HCT116 (cell line): ENCODE results near the gene TFCP2. TPM values are rescaled to one million over a fixed set of nuclear protein-coding genes. Genes with fewer than 3 reads are reported as not detected.

Experiments
- ATAC-seq: fragments of 200-7000 bp; cut with Tn5 transposase; 2 replicates; pipeline ENCODE4 v1.9.1; 2020; ENCODE audit warnings: mild to moderate bottlenecking, moderate library complexity
- BruUV-seq: library from RNA; stranded (reverse); fragments of 400-500 nt; replicated peaks from 2 replicates; lab custom pipeline; 2021; lab: Mats Ljungman, UMichigan
- CTCF ChIA-PET: fragments of 300-600 bp; sonication (Branson Sonifier 250); formaldehyde crosslinking; loops from one replicate; lab custom pipeline; 2021; ENCODE audit warnings: antibody characterized with exemption; lab: Charles Lee
- POLR2A ChIA-PET: fragments of 300-600, 350-600 bp; sonication (Branson Sonifier 250); formaldehyde crosslinking; loops from one replicate; lab custom pipeline; 2021; ENCODE audit warnings: antibody characterized with exemption; lab: Charles Lee
- RAD21 ChIA-PET, 2 experiments: fragments of 300-600 bp; sonication (Branson Sonifier 250); formaldehyde crosslinking; loops; one replicate each; lab custom pipeline; 2023; ENCODE audit warnings: low total read pairs in 2 of 2; ENCODE audit not compliant: uncharacterized antibody in 2 of 2, unreplicated experiment in 2 of 2, low non-redundant PET in 1 of 2; lab: Charles Lee
- DNase-seq: peaks from one replicate; pipeline ENCODE4 v3.0.0-alpha.2; 2010; ENCODE audit warnings: low read depth, low spot score
- H2AFZ ChIP-seq: fragments of 200-600 bp; shearing (Covaris generic), sonication (generic); 2 replicates; pipeline ENCODE4 v1.6.1; 2017; ENCODE audit warnings: low read depth, mixed run types, mixed read lengths, antibody characterized with exemption, low read length; ENCODE audit not compliant: poor library complexity, severe bottlenecking
- H3K27ac ChIP-seq: 2 replicates; pipeline ENCODE4 v1.5.1; 2012; ENCODE audit warnings: low read depth, low read length
- H3K27me3 ChIP-seq: fragments of 200-600 bp; sonication (generic); 2 replicates; pipeline ENCODE4 v1.6.1; 2016; ENCODE audit warnings: mixed run types, low read length, mixed read lengths; ENCODE audit not compliant: insufficient read depth
- H3K36me3 ChIP-seq, 2 experiments: fragments of 200-500 bp in 1 of 2; fragments of 200-600 bp in 1 of 2; sonication (Bioruptor generic) in 1 of 2; sonication (generic) in 1 of 2; 2 replicates each; pipeline versions ENCODE4 v1.5.1 to v1.6.1; 2014 to 2016; ENCODE audit warnings: low read length in 2 of 2, inconsistent platforms in 1 of 2, mixed read lengths in 1 of 2, mixed run types in 1 of 2; ENCODE audit not compliant: insufficient read depth in 2 of 2, control insufficient read depth in 1 of 2
- H3K4me1 ChIP-seq, 2 experiments: fragments of 200-600 bp in 1 of 2; sonication (generic) in 1 of 2; 2 replicates each; pipeline versions ENCODE4 v1.5.1 to v1.6.1; 2012 to 2017; ENCODE audit warnings: low read length in 2 of 2, inconsistent platforms in 1 of 2, mild to moderate bottlenecking in 1 of 2, mixed read lengths in 1 of 2, mixed run types in 1 of 2, moderate library complexity in 1 of 2; ENCODE audit not compliant: insufficient read depth in 2 of 2, control insufficient read depth in 1 of 2
- H3K4me2 ChIP-seq: fragments of 200-600 bp; sonication (generic); 2 replicates; pipeline ENCODE4 v1.6.1; 2017; ENCODE audit warnings: mixed run types, low read length, mixed read lengths
- H3K4me3 ChIP-seq, 2 experiments: fragments of 200-600 bp in 1 of 2; sonication (generic) in 1 of 2; replicated peaks in 1 of 2; 2 replicates each; pipeline ENCODE4 v1.5.1; 2011 to 2016; ENCODE audit warnings: low read length in 2 of 2, control low read depth in 1 of 2, low read depth in 1 of 2, mild to moderate bottlenecking in 1 of 2, mixed read lengths in 1 of 2, mixed run types in 1 of 2
- H3K79me2 ChIP-seq: fragments of 200-600 bp; sonication (generic); 2 replicates; pipeline ENCODE4 v1.6.1; 2017; ENCODE audit warnings: mild to moderate bottlenecking, mixed run types, low read length, moderate library complexity, mixed read lengths; ENCODE audit not compliant: insufficient read depth
- H3K9ac ChIP-seq: fragments of 200-600 bp; sonication (generic); 2 replicates; pipeline ENCODE4 v1.6.1; 2016; ENCODE audit warnings: low read length, mixed read lengths
- H3K9me2 ChIP-seq: fragments of 200-600 bp; sonication (generic), shearing (Covaris generic); 2 replicates; pipeline ENCODE4 v1.6.1; 2017; ENCODE audit warnings: mixed run types, mild to moderate bottlenecking, moderate library complexity; ENCODE audit not compliant: insufficient read depth
- H3K9me3 ChIP-seq, 2 experiments: fragments of 200-500 bp in 1 of 2; fragments of 200-600 bp in 1 of 2; sonication (Bioruptor generic) in 1 of 2; sonication (generic) in 1 of 2; 2 replicates each; pipeline ENCODE4 v1.6.1; 2014 to 2017; ENCODE audit warnings: low read length in 2 of 2, mixed read lengths in 2 of 2, inconsistent platforms in 1 of 2, low read depth in 1 of 2, mild to moderate bottlenecking in 1 of 2, mixed run types in 1 of 2, moderate library complexity in 1 of 2; ENCODE audit not compliant: control insufficient read depth in 1 of 2, insufficient read depth in 1 of 2
- H4K20me1 ChIP-seq: fragments of 200-600 bp; sonication (generic), shearing (Covaris generic); 2 replicates; pipeline ENCODE4 v1.6.1; 2017; ENCODE audit warnings: mixed run types, mild to moderate bottlenecking, moderate library complexity; ENCODE audit not compliant: insufficient read depth
- CEBPB ChIP-seq: IDR thresholded peaks from 2 replicates; pipeline ENCODE4 v1.6.1; 2012; ENCODE audit warnings: low read depth
- ELF1 ChIP-seq: IDR thresholded peaks from 2 replicates; pipeline ENCODE4 v1.6.1; 2012; ENCODE audit warnings: low read depth, borderline replicate concordance
- EZH2 ChIP-seq: fragments of 200-600 bp; sonication (generic); IDR thresholded peaks from 2 replicates; pipeline ENCODE4 v1.6.1; 2017; ENCODE audit warnings: antibody characterized with exemption, mixed run types
- EZH2phosphoT487 ChIP-seq: fragments of 200-600 bp; IDR thresholded peaks from 2 replicates; pipeline ENCODE4 v1.6.1; 2018; ENCODE audit warnings: antibody characterized with exemption, borderline replicate concordance
- POLR2A ChIP-seq: IDR thresholded peaks from 2 replicates; pipeline ENCODE4 v1.7.0; 2011; ENCODE audit warnings: borderline replicate concordance; ENCODE audit not compliant: insufficient read depth, insufficient read length; ENCODE audit errors: extremely low read depth
- POLR2AphosphoS5 ChIP-seq: IDR thresholded peaks from 2 replicates; pipeline ENCODE4 v1.6.1; 2011; ENCODE audit warnings: mild to moderate bottlenecking, low read depth, low read length, moderate library complexity
- SIN3A ChIP-seq: IDR thresholded peaks from 2 replicates; pipeline ENCODE4 v1.6.1; 2012; ENCODE audit warnings: low read depth
- SRF ChIP-seq: IDR thresholded peaks from 2 replicates; pipeline ENCODE4 v1.6.1; 2012; ENCODE audit warnings: low read depth
- YY1 ChIP-seq: IDR thresholded peaks from 2 replicates; pipeline ENCODE4 v1.6.1; 2011; ENCODE audit warnings: low read length, low read depth, moderate library complexity, mild to moderate bottlenecking; ENCODE audit not compliant: insufficient replicate concordance; ENCODE audit errors: extremely low read depth
- ZBTB33 ChIP-seq: IDR thresholded peaks from 2 replicates; pipeline ENCODE4 v1.6.1; 2011; ENCODE audit warnings: mild to moderate bottlenecking, low read length, moderate library complexity; ENCODE audit not compliant: insufficient replicate concordance; ENCODE audit errors: extremely low read depth
- intact Hi-C: fragments of 100-400 bp; cut with micrococcal nuclease; formaldehyde crosslinking; loops from 2 replicates; pipeline ENCODE4 v1.10.0; 2022
- total RNA-seq: library from RNA; stranded (reverse); gene quantifications from one replicate; pipeline ENCODE4 v1.2.1, GENCODE V29; 2021; ENCODE audit not compliant: unreplicated experiment
- TF ChIP-seq, protein P1 (sequence below): IDR thresholded peaks from 2 replicates; pipeline ENCODE4 v1.6.1; 2012; ENCODE audit warnings: low read depth

The TFCP2 gene
- total RNA-seq, 1 experiment from 2014 or later = 31.6 TPM

GRCh38 chr12:51183349-51183748, 10.4 kb upstream of the TFCP2 start:
- CTCF ChIA-PET = no interaction called here
- no peak overlapping the region for H3K27ac ChIP-seq
- no peaks in the 10 kb centered on the region for H3K9me2 ChIP-seq
- no peaks in the 10 kb centered on the region for H4K20me1 ChIP-seq
- no peaks in the 10 kb centered on the region for H3K27me3 ChIP-seq
- POLR2A ChIA-PET = no interaction called here
- H3K79me2 ChIP-seq = no peaks in the 10 kb centered on the region
- H3K4me2 ChIP-seq = no peak overlapping the region
- BruUV-seq = no TSS peak
- no peak overlapping the region for H3K4me3 ChIP-seq
- H3K9me3 ChIP-seq = no peaks in the 10 kb centered on the region
- no peak overlapping the region for H3K9ac ChIP-seq
- no peak overlapping the region for H2AFZ ChIP-seq
- H3K4me1 ChIP-seq = peaks cover 0 to 3% of the 10 kb centered on the region in 2 experiments; a peak in 1 of 4 replicates
- no peaks in the 10 kb centered on the region for H3K36me3 ChIP-seq
- intact Hi-C loops = no loop called here
- no peak for ATAC-seq
- TF ChIP-seq SIN3A = no peak
- no peak for TF ChIP-seq CEBPB
- no peak for TF ChIP-seq EZH2
- TF ChIP-seq, protein P1, sequence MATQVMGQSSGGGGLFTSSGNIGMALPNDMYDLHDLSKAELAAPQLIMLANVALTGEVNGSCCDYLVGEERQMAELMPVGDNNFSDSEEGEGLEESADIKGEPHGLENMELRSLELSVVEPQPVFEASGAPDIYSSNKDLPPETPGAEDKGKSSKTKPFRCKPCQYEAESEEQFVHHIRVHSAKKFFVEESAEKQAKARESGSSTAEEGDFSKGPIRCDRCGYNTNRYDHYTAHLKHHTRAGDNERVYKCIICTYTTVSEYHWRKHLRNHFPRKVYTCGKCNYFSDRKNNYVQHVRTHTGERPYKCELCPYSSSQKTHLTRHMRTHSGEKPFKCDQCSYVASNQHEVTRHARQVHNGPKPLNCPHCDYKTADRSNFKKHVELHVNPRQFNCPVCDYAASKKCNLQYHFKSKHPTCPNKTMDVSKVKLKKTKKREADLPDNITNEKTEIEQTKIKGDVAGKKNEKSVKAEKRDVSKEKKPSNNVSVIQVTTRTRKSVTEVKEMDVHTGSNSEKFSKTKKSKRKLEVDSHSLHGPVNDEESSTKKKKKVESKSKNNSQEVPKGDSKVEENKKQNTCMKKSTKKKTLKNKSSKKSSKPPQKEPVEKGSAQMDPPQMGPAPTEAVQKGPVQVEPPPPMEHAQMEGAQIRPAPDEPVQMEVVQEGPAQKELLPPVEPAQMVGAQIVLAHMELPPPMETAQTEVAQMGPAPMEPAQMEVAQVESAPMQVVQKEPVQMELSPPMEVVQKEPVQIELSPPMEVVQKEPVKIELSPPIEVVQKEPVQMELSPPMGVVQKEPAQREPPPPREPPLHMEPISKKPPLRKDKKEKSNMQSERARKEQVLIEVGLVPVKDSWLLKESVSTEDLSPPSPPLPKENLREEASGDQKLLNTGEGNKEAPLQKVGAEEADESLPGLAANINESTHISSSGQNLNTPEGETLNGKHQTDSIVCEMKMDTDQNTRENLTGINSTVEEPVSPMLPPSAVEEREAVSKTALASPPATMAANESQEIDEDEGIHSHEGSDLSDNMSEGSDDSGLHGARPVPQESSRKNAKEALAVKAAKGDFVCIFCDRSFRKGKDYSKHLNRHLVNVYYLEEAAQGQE = no peak
- no peak for TF ChIP-seq POLR2A
- no peak for TF ChIP-seq ZBTB33
- no peak for TF ChIP-seq POLR2AphosphoS5
- no peak for TF ChIP-seq YY1
- no peak for TF ChIP-seq ELF1
- no peak for TF ChIP-seq EZH2phosphoT487
- no peak for TF ChIP-seq SRF
- TF ChIP-seq, all 23 proteins: peak for 0
- no peak for DNase-seq
- RAD21 ChIA-PET = no interaction called here
